Keratinocyte (primary cell): ENCODE data around the gene TMEM38B.

Experiments
- CTCF ChIP-seq, 3 experiments: IDR thresholded peaks in 1 of 3; conservative IDR thresholded peaks in 1 of 3; optimal IDR thresholded peaks in 1 of 3; 2 replicates in 2 of 3; 3 replicates in 1 of 3; pipeline versions ENCODE3 to v1.5.1; 2011; ENCODE audit warnings: low read length in 3 of 3, mild to moderate bottlenecking in 3 of 3, moderate library complexity in 2 of 3, control low read depth in 1 of 3, inconsistent platforms in 1 of 3; ENCODE audit not compliant: insufficient read depth in 2 of 3; ENCODE audit errors: extremely low read depth in 1 of 3
- EZH2 ChIP-seq: IDR thresholded peaks from one replicate; pipeline ENCODE4 v1.6.1; 2012; ENCODE audit warnings: inconsistent platforms, mild to moderate bottlenecking, low read length, moderate library complexity

- TF ChIP-seq CTCF (optimal IDR thresholded peaks at IDR 0.05 in 1 of 3, IDR thresholded peaks at IDR 0.05 in 1 of 3, conservative IDR thresholded peaks at IDR 0.05 in 1 of 3; ENCODE audit: extremely low read depth in 1 of 3, insufficient read depth in 2 of 3, low read length in 3 of 3) (no peak), EZH2 (no peak)
Observed at GRCh38 chr9:105725370-105725769, 31.0 kb downstream of the TMEM38B start.
